Ovary (tissue), 3 donors: ENCODE data around the gene PAGE2B.

Experiments used
- CTCF ChIP-seq, 3 donors: fragments of 450-650 bp in 2 of 3; fragments of 200-600 bp in 1 of 3; IDR thresholded peaks; one replicate each; pipeline versions ENCODE4 v1.5.1 to v1.8.0; 2016 to 2022; ENCODE audit warnings: antibody characterized with exemption in 3 of 3, mild to moderate bottlenecking in 1 of 3
- POLR2A ChIP-seq: fragments of 450-650 bp; IDR thresholded peaks from one replicate; pipeline ENCODE4 v1.6.1; 2017; ENCODE audit warnings: antibody characterized with exemption, mild to moderate bottlenecking, moderate library complexity
- donor health status: DM: no; HTN: no; CAD: no.

GRCh38 chrX:55026143-55026542 lies 48.7 kb upstream of the PAGE2B start:
- TF ChIP-seq POLR2A, result no peak
- TF ChIP-seq CTCF (IDR thresholded peaks at IDR 0.05), result no peak
